GM12865 (cell line): Measurements from ENCODE around the gene PCNT.

ENCODE experiments used
- DNase-seq: peaks from one replicate; pipeline ENCODE4 v3.0.0; 2010; ENCODE audit warnings: low read depth
- H3K4me3 ChIP-seq: 2 replicates; pipeline ENCODE4 v1.5.1; 2011; ENCODE audit warnings: mild to moderate bottlenecking, low read depth, low read length, control low read depth
- CTCF ChIP-seq: IDR thresholded peaks from 2 replicates; pipeline ENCODE4 v1.5.1; 2011; ENCODE audit warnings: low read length, control low read depth, low read depth, inconsistent platforms; ENCODE audit not compliant: insufficient read depth; ENCODE audit errors: missing control alignments

The PCNT gene

GRCh38 chr21:46379105-46379504 lies 55.1 kb downstream of the PCNT start:
- no peak for TF ChIP-seq CTCF
- no peak for DNase-seq
- no peak overlapping the region for H3K4me3 ChIP-seq

DNA sequence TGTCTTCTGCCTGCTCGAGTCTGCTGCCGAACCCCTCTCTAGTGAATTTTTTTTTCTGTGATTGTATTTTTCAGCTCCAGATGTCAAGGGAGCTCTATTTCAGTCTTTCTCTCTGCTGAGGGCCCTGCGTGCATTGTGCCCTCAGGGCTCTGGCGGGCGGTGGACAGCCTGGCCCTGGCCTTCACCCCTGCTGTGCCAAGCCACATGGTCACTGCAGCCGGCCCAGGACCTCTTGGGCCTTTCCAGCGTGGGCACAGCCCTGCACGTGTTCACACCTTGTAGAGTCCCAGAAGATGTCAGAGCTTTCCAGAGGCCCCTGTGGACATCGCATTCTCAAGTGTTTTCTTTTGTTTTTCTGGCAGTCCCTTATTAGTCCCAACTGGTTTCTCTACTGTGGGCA lies 55.7 kb downstream of the PCNT start:
- H3K4me3 ChIP-seq: no peak overlapping the region
- no peak for DNase-seq
- TF ChIP-seq CTCF: no peak

- DNase-seq: no peak
- no peak overlapping the region for H3K4me3 ChIP-seq
- no peak for TF ChIP-seq CTCF
These were observed 57.6 kb downstream of the PCNT start for GRCh38 chr21:46381541-46381940.

- no peak for TF ChIP-seq CTCF
- DNase-seq: no peak
- H3K4me3 ChIP-seq: no peak overlapping the region
These were observed 60.6 kb downstream of the PCNT start for GRCh38 chr21:46384556-46384955.

DNA sequence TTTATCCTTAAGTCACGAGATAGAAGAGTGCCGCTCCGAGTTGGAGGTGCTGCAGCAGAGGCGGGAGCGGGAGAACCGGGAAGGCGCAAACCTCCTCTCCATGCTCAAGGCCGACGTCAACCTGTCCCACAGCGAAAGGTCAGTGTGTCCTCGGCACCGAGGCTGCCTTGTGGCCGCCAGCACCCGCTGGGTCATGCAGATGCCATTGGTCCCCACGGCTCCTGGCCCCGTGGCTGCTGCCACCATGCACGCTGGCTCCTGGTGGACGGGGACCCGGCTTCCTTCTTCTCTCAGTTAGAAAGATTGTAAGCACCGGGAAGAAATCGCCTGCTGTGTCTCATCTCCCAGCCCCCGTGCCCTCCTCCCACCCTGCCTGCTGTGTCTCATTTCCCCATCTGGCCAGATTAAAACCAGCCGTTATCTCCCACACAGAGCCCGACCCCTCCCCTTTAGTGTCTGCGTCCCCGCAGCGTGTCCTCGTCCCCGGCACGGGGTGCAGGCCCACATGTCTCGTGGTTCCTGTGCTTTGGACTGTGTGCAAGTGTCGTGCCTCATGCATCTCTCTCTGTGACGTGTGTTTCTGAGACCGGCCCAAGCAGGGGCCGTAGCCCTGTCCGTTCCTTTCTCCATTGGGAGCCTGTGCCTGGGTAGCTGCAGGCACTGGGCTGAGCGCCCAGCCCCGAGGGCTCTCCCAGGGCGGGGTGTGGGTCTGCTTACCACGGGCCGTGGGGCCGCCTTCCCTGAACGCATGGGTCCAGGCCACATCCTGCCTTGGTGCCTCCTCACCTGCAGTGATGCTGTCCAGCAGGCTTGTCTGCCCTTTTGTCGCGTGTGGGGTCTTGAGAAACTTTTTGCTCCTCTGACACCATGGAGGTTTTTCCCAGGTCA lies 62.1 kb downstream of the PCNT start:
- TF ChIP-seq CTCF: no peak
- H3K4me3 ChIP-seq: no peak overlapping the region
- DNase-seq: no peak

GRCh38 chr21:46386734-46387088 lies 62.8 kb downstream of the PCNT start:
- no peak for DNase-seq
- no peak for TF ChIP-seq CTCF
- no peak overlapping the region for H3K4me3 ChIP-seq
